Left renal cortex interstitium (tissue), 4 donors: ENCODE results near the gene BAZ1B. TPM values are rescaled to one million over a fixed set of nuclear protein-coding genes. Genes with fewer than 3 reads are reported as not detected.
"Not testable (repeated sequence)": the region's sequence is repeated elsewhere in the genome, so short reads cannot be mapped to it uniquely, and the experiment has no call there.

Experiments used
- DNase-seq, 4 donors: peaks; one replicate each; pipeline ENCODE4 v3.0.0-alpha.2; 2013; ENCODE audit warnings: low read depth in 4 of 4, low spot score in 2 of 4, missing footprints in 1 of 4
- polyA plus RNA-seq, 4 donors: library from polyadenylated mRNA; unstranded; fragments of 120-200 nt; gene quantifications; one replicate each; pipeline ENCODE4 v1.2.1, GENCODE V29; 2013; ENCODE audit not compliant: insufficient read length in 4 of 4

BAZ1B gene, protein sequence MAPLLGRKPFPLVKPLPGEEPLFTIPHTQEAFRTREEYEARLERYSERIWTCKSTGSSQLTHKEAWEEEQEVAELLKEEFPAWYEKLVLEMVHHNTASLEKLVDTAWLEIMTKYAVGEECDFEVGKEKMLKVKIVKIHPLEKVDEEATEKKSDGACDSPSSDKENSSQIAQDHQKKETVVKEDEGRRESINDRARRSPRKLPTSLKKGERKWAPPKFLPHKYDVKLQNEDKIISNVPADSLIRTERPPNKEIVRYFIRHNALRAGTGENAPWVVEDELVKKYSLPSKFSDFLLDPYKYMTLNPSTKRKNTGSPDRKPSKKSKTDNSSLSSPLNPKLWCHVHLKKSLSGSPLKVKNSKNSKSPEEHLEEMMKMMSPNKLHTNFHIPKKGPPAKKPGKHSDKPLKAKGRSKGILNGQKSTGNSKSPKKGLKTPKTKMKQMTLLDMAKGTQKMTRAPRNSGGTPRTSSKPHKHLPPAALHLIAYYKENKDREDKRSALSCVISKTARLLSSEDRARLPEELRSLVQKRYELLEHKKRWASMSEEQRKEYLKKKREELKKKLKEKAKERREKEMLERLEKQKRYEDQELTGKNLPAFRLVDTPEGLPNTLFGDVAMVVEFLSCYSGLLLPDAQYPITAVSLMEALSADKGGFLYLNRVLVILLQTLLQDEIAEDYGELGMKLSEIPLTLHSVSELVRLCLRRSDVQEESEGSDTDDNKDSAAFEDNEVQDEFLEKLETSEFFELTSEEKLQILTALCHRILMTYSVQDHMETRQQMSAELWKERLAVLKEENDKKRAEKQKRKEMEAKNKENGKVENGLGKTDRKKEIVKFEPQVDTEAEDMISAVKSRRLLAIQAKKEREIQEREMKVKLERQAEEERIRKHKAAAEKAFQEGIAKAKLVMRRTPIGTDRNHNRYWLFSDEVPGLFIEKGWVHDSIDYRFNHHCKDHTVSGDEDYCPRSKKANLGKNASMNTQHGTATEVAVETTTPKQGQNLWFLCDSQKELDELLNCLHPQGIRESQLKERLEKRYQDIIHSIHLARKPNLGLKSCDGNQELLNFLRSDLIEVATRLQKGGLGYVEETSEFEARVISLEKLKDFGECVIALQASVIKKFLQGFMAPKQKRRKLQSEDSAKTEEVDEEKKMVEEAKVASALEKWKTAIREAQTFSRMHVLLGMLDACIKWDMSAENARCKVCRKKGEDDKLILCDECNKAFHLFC (N-terminal part only)
- 10 to 100 TPM; 67.5 to 78.7 (median 72.7) TPM for polyA plus RNA-seq

DNA sequence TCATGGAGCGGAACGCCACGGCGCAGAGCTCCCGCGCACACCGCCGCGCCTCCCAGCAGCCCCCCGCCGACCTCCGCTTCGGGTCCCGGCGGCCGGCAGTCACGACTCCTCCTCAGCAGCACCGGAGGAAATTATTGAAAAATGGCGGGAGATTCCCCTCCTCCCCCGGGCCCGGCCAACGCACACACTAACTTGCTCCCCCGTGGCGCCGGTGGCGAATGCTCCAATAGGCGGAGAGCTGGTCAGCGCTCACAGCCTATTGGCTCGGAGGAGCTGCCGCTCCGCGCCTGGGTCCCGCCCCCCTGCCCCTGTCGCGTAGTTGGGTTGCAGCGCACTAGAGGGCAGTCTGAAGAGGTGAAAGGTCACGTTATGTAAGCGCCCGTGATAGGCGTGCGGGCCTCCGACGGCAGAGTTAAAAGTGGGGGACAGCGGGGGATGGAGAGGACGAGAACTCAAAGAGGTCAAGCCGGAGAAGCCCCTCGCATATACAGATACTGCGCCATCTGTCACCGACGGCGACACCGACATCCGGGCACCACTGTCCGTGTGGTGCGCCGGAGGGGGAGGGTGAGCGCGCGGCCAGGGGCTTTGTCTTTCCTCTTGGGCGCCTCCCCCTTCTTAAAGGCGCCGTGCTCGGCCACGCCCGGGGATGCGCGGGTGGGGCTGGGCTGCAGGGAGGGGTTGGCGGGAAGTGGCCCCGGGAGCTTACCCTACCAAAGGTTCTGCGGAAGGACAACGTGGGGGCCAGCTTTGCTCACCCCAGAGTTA lies at the start of gene BAZ1B:
BAZ1B (minus strand) TSS at position 189 of the 768 bp plus-strand sequence. CDS start 360 bp downstream, outside the sequence.
- peak; percentile 93 to 98 (median 94) for DNase-seq

DNA sequence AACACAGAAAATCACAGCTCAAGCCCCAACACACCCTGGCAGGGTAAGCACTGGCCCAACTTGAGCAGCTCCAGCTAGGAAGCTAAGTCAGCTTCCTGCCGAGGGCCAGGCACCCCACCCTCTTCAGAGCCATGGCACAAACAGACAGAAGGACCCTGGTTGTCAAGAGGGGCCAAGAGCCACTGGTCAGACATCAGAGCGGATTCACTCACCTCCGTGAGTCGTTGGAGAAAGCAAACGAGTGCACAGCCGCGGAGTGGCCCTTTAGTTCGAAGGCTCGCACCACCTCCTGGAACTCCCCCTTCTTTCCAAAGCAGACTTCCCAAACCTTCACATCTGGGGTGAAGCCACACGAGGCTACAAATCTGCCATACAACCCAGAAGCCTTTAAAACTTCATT lies 48.9 kb upstream of the BAZ1B start:
- no peak for DNase-seq

DNA sequence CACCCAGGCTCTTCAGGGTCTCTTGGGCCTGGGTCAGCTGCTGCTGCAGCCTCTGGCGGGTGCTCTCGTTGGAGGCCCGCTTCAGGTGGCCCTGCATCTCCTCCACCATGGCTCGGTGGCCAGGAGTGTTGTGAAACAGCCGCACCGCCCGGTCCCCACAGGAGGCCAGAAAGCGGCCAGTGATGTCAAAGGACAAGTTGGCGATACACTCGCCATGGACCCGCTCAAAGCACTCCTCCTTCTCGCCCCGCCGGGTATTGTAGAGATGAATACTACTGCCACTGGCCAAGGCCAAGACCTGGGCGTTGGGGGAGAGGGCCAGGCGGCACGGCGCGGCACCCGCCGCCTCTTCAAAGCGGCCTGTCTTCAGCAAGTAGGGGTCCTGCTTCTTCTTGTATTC lies 48.4 kb upstream of the BAZ1B start:
- DNase-seq: no peak

DNA sequence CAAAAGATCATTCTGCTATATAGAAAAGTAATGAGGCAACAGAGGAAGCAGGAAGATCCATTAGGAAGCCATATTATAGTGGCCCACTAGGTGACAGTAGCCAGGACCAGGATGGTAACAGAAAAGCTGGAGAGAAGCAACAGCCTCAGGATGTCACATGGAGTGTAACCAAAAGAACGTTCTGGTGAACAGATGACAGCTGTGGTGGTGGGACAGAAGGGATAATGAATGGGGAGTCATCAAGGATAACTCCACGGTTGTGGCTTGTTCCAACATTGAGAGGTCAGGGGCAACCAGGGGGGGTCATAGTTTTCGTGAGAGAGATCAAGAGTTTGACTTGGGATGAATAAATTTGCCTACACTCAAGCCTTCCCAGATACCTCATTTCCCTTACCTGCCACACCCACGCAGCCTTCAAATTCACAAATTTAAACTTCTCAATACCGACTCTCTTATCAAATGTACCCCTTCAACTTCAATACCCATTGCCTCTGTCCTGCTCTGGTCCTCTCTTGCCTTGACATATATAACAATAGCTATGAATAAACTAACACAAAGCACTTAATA lies 47.0 kb upstream of the BAZ1B start:
- no peak for DNase-seq

DNA sequence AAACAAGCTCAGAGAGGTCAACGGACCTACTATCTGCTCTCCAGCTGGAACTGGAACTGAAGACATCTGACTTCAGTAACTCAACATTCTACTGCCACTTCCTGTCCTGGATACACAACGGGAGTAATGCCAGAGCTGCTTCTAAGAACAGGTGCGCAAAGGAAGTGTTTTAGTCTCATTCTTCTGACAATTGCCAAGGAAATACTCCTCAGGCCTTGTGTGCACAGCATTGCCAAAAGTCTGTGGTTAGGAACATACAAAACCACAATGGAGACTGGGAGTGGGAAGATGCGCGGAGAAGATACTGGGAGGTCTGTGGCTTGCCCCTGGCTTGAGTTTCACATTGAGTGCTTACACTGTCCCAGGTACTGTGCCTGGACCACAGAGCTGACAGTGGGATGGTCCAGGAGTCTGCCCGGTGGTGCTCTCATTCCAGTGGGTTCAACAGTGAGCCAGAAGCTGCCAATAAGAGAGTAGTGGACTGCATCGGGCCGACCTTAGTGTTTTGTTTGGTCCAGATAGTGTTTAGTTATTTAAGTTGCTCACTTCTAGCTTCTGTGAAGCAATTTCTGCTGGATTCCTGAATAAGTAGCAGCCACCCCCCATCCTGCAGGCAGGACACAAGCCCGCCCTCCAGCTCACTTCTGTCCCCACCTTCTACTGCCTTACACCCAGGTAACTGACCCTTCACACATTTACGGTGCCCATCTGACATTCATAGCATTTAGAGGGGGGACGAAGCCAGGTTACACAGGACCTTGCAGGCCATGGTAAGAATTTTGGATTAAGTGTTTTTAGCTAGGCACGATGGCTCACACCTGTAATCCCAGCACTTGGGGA lies 46.0 kb upstream of the BAZ1B start:
- no peak for DNase-seq

DNA sequence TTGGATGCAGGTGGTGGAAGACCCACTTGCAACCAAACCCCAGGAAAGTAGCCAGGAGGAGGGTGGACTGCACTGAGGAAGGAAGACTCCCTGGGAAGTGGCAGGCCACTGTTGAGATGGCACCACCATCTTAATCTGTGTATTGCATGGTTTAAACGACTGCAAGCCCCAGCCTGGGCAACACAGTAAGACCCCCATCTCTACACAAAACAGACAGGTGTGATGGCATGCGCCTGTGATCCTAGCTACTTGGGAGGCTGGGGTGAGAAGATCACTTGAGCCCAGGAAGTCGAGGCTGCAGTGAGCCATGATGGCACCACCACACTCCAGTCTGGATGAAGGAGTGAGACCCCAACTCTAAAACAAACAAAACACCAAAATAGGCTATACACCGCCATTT lies 45.0 kb upstream of the BAZ1B start:
- no peak for DNase-seq

DNA sequence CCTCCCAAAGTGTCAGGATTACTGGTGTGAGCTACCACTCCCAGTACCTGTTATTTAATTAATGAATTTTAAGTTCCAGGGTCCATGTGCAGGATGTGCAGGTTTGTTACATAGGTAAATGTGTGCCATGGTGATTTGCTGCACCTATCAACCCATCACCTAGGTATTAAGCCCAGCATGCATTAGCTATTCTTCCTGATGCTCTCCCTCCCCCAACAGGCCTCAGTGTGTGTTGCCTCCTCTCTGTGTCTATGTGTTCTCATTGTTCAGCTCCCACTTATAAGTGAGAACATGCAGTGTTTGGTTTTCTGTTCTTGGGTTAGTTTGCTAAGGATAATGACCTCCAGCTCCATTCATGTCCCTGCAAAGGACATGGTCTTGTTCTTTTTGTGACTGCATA lies 44.3 kb upstream of the BAZ1B start:
- DNase-seq: not testable (repeated sequence)

DNA sequence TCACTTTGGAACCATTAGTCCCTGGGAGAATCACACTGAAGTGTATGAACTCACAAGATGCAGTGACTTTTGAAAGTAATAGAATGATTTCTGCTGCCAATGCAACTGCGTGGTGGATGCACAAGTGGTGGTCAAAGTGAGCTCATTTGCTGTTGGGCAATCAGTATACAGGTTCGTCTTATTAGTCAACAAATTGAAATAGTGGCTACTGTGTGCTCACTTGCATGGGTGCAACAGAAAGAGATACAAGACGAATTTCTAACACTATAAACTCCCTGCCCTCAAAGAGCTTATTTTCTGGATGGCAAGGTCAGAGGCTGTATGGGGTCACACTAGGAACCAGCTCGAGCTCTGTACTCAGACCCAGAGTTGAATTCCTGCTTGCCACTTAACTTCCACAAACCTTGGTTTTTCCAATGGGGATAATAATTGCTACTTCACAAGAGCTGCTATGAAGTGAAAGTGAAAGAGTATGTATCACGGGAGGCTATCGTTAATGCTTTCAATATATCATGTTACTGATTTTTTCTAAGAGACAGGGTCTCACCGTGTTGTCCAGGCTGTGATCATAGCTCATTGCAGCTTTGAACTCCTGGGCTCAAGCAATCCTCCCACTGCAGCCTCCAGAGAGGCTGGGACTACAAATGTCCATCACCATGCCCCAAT lies 43.7 kb upstream of the BAZ1B start:
- no peak for DNase-seq

DNA sequence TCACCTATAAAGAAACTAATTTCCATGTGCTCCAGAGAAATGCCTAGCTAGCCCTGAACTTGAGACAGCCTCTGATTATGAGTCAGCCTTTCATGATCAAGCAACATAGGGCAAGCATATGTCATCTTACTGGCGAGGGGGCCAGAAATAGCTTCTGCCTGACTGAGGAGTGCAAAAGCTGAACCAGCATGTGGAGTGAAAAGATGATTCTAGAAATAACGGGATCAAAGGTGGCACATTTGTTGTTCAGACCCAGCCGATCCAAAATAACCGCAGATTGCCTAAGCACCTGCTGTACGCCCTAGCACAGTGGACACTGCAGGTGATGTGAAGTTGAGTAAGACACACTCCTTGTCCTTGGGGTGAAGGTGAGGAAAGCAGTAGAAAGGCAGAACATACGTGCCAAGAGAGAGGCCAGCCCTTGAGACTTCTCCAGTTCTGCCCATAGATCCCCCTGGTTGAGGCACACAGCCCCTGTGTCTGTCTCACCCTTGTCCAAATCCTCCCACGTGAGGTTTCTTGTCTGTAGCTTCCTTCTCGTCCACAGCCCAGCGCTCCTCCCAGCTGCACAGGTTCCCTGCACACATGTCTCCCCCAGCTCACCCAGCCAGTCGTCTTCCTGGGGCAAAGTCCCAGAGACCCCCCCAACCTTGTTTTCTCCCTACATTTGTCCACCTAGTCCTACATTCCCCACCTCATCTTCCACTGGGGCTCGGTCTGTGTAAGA lies 38.2 kb upstream of the BAZ1B start:
- no peak for DNase-seq

DNA sequence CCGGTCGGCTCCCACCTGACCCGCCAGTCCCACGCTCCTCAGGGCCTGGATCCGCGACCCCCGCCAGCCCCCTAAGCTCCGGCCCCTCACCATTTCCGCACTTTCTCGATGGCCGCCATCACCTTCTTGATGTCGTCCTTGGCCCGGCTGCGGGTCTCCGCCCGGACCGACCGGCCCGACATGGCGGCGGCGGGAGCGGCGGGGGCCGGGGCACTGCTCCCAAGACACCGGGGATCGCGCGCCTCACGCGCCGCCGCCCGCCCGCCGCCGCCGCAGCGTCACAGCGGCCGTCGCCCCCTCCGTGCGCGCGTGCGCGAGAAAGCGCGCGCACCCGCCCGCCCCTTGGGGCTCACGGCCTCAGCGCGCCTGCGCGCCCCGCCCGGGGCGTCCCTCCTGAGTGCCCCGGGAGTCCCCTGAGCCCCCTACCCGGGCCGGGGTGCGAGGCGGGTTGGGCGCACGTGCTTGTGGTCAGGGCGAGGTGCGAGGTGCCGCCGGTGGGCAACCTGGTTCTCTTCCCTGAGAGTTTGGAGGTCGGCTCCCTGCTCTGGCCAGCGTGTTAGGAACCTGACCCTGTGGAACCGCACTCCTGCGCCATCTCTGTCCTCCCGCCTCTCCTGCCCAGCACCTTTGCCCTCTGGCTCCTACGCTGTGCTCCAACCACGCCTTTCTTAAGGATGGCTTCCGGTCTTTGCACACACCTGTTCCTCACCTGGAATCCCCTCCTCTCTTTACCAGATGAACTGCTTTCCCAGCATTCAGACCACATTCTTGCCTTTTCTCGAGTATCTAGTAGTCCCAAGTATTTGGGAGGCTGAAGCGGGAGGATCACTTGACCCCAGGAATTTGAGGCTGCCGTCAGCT lies 35.5 kb upstream of the BAZ1B start, which contains the start of gene BCL7B:
BCL7B (minus strand) TSS at position 294 of the 861 bp plus-strand sequence; CDS start at position 182, 112 bp downstream.
- DNase-seq: peak in 3 of 4 donors; percentile 38 to 62 (median 41)

DNA sequence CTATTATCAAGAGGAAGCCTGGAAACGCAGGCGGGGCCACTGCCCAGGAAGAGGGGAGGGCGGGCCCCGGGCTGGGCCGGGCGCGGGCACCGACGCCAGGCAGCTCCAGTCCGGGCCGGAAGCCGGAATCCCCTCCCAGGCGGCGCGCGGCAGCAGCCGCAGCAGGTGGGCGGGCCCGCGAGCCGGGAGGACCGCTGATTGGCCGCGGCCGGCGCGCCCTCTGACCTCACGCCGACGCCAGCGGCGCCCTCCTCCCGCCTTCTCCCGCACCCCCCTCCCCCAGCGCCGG lies 35.0 kb upstream of the BAZ1B start:
- DNase-seq: peak; percentile 37 to 81 (median 78)

DNA sequence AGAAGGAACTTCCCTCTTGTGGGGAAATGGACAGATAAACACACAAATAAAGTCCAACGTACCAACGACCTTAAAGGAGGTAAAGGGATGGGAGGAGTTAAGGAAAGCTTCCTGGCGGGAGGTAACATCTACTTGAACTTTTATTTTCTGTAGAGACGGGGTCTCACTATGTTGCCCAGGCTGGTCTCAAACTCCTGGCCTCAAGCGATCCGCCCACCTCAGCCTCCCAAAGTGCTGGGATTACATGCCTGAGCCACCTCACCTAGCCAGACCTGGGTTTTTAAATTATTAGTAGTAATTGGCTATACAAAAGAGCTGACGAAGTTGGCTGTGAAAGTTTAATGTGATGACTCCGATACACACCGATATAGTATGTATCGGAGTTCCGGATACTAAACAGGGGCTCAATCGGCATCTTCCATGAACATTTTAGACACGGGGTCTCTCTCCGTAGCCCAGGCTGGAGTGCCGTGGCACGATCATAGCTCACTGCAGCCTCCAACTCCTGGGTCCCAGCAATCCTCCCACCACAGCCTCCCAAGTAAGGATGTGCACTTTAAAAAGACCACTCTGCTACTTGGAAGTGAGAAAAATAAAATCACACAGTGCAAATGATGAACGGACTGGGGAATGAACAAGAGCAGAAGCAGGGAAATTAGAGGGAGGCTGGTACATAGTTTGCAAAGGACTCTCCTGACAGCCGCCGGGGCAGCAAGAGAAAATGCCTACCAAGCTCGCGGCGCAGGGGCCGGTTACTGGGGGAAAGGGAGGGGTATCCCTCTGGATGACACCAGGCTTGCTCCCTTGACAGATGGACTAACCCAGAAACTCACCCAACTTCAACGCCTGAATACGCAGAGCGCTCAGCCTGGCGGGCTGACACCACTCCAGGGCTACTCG lies 34.4 kb upstream of the BAZ1B start:
- no peak for DNase-seq

DNA sequence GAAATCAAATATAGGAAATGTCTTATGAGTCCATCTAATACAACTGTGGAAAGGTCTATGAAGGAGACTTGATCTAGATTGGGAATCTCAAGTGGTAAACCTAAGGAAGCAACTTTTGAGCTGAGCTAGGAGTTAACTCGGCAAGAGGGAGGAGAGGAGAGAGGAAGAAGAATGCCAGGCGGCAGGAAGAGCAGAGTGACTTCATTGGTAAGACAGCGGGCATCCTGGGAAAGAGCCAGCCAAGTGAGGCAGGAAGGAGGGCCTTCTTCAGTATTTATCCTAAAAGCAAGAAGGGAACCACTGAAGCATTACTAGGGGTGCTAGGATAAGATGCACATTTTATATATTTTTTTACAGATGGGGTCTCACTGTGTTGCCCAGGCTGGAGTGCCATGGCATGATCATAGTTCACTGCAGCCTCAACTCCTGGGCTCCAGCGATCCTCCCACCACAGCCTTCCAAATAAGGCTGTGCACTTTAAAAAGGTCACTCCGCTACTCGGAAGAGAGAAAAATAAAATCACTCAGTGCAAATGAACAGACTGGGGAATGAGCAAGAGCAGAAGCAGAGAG lies 33.4 kb upstream of the BAZ1B start:
- no peak for DNase-seq

DNA sequence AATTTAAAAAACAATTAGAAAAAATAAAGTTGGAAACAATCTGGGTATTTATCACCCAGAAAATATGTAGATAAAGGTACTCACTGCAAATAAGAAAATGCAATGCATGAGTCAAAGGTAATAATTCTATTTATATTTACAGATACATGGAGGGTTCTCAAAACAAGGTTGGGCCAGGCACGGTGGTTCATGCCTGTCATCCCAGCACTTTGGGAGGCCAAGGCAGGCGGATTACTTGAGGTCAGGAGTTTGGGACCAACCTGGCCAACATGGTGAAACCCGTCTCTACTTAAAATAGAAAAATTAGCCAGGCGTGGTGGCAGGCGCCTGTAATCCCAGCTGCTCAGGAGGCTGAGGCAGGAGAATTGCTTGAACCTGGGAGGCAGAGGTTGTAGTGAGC lies 28.0 kb upstream of the BAZ1B start:
- not testable (repeated sequence) for DNase-seq

DNA sequence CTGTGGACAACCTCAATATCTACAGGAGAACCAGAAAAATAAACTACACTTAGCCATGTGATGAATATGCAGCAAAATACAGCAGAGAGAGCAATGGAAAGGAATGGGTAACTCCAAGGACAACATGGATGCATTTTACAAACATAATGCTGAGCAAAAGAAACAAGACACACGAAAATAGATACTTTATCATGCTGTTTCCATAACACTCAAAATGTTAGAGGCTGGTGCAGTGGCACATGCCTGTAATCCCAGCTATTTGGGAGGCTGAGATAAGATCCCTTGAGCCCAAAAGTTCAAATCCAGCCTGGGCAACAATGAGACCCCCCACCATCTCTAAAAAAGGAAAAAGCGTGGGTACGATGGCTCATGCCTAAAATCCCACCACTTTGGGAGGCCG lies 27.1 kb upstream of the BAZ1B start:
- DNase-seq: no peak
